ENCODE results near the gene CCNJ. TPM values are rescaled to one million over a fixed set of nuclear protein-coding genes. Genes with fewer than 3 reads are reported as not detected.
"Not testable (repeated sequence)": the region's sequence is repeated elsewhere in the genome, so short reads cannot be mapped to it uniquely, and the experiment has no call there.

The CCNJ gene
- total RNA-seq, 2 experiments from 2014 or later, result 6.8 to 7.8 TPM

DNA sequence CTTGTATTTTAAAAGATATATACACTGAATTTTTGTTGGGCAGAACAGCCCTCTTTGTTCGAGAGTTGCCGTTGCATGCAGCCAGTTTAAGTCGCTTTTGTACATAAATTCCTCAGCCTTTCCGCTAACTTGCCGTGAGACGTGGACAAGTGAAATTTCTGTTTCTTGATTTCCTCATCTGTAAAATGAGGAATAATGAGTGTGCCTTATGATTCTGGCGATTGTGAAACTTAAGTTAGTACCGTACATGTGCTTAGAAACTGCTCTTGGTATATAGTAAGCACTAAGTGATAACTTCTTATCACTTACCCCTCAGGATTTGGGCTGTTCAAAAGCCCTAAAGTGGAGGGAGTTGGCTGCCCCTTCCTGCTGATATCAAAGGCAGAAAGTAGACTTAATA is 1.4 kb downstream of the CCNJ start:
- no peaks in the 10 kb centered on the region for H3K27me3 Mint-ChIP-seq
- H3K4me1 Mint-ChIP-seq, result peaks cover 49% of the 10 kb centered on the region
- DNase-seq, result no peak
- peaks cover 5% of the 10 kb centered on the region for H3K9me3 Mint-ChIP-seq
- H3K27ac Mint-ChIP-seq, result no peak overlapping the region
- peaks cover 29% of the 10 kb centered on the region for H3K36me3 Mint-ChIP-seq
- peak overlapping the region; percentile 94 for H3K4me3 Mint-ChIP-seq

DNA sequence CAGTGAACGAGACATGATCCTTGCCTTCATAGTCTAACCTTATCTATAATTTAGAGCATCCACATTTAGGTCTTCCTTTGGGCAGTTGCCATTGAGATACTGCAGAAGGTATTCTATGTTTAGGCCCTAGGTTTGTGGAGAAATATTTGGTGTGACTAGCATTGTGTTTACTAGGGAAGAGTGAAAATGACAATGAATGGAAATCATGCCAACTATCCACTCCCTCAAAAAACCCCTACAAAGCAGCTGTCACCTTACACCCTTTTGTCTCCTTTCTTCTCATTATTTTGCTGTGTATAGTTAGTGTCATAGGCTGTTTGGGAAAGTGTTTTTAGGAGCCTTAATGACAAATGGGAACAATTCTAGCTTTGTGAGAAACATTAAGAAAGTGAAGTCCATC is 3.2 kb downstream of the CCNJ start:
- Mint-ChIP-seq H3K4me1 (peaks cover 54% of the 10 kb centered on the region), H3K27me3 (no peaks in the 10 kb centered on the region), H3K9me3 (peaks cover 5% of the 10 kb centered on the region), H3K36me3 (peaks cover 36% of the 10 kb centered on the region), H3K27ac (no peak overlapping the region), H3K4me3 (no peak overlapping the region)
- no peak for DNase-seq

GRCh38 chr10:96047004-96047649 is 3.7 kb downstream of the CCNJ start:
- Mint-ChIP-seq H3K4me3 (no peak overlapping the region), H3K4me1 (peaks cover 58% of the 10 kb centered on the region), H3K27ac (no peak overlapping the region), H3K9me3 (peaks cover 5% of the 10 kb centered on the region), H3K36me3 (peaks cover 42% of the 10 kb centered on the region), H3K27me3 (no peaks in the 10 kb centered on the region)
- no peak for DNase-seq

DNA sequence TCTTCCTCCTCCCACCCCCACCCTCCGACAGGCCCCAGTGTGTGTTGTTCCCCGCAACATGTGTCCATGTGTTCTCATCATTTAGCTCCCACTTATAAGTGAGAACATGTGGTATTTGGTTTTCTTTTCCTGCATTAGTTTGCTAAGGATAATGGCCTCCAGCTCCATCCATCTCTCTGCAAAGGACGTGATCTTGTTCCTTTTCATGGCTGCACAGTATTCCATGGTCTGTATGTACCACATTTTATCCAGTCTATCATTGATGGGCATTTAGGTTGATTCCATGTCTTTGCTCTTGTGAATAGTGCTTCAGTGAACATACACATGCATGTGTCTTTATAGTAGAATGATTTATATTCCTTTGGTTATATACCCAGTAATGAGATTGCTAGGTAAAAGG is 4.5 kb downstream of the CCNJ start:
- H3K36me3 Mint-ChIP-seq, result peaks cover 49% of the 10 kb centered on the region
- not testable (repeated sequence) for H3K27ac Mint-ChIP-seq, DNase-seq, H3K27me3 Mint-ChIP-seq, H3K9me3 Mint-ChIP-seq, H3K4me3 Mint-ChIP-seq
- peaks cover 58% of the 10 kb centered on the region for H3K4me1 Mint-ChIP-seq

DNA sequence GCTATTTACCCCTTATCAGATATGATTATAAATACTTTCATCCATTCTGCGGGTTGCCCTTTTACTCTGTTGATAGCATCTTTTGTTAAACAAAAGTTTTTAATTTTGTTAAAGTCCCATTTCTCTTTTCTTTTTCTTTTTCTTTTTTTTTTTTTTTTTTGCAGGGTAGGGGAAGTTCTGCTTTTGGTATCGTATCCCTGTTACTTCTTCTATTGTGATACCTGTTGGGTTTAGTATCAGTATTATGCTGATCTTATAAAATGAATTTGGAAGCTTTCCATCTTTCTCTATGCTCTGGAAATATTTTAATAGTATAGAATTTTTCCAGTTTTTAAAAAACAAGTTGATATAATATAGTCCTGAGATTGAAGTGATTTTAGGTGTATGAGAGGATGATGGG is 6.0 kb downstream of the CCNJ start:
- H3K27ac Mint-ChIP-seq, result no peak overlapping the region
- no peak for DNase-seq
- peaks cover 61% of the 10 kb centered on the region for H3K4me1 Mint-ChIP-seq
- H3K27me3 Mint-ChIP-seq, result no peaks in the 10 kb centered on the region
- no peak overlapping the region for H3K4me3 Mint-ChIP-seq
- H3K9me3 Mint-ChIP-seq, result peaks cover 1% of the 10 kb centered on the region
- peaks cover 52% of the 10 kb centered on the region for H3K36me3 Mint-ChIP-seq

DNA sequence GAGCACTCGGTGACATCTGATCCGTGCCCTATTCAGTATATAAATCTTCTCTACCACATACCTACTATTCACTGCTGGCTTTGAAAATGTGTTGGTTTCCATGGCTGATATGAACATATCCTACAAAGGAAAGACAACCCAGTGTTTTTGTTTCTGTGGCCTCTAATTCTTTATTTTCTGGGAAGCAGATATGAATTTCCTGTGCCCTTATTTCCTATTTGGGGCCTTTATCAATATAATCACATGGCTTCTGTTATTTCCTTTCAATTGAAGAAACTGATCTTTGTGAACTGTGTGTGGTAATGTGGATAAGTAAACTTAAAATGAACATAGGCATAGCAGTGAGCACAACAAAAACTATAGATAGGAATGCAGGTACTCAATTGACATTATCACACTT is 10.6 kb downstream of the CCNJ start:
- DNase-seq, result no peak
- no peak overlapping the region for H3K27ac Mint-ChIP-seq
- no peaks in the 10 kb centered on the region for H3K9me3 Mint-ChIP-seq
- H3K4me3 Mint-ChIP-seq, result no peak overlapping the region
- H3K4me1 Mint-ChIP-seq, result peaks cover 30% of the 10 kb centered on the region
- peaks cover 42% of the 10 kb centered on the region for H3K36me3 Mint-ChIP-seq
- H3K27me3 Mint-ChIP-seq, result no peaks in the 10 kb centered on the region

DNA sequence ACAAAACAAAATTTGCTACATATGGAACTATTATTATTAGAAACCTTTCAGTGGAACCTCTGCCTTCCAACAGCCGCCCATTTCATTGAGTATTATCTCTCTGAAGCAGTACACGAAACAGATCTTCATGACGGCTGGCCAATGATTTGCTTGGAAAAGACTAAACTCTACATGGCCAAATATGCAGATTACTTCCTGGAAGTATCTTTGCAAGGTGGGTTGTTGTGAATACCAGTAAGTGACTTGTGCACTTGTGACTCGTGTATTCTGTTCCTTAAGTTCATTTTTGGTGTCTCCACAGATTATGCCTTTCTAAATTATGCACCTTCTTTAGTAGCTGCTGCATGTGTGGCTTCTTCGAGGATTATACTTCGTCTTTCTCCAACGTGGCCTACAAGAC is 13.4 kb downstream of the CCNJ start:
- H3K9me3 Mint-ChIP-seq, result no peaks in the 10 kb centered on the region
- H3K36me3 Mint-ChIP-seq, result peaks cover 39% of the 10 kb centered on the region
- no peak for DNase-seq
- H3K4me3 Mint-ChIP-seq, result no peak overlapping the region
- no peak overlapping the region for H3K27ac Mint-ChIP-seq
- peaks cover 20% of the 10 kb centered on the region for H3K4me1 Mint-ChIP-seq
- no peaks in the 10 kb centered on the region for H3K27me3 Mint-ChIP-seq

DNA sequence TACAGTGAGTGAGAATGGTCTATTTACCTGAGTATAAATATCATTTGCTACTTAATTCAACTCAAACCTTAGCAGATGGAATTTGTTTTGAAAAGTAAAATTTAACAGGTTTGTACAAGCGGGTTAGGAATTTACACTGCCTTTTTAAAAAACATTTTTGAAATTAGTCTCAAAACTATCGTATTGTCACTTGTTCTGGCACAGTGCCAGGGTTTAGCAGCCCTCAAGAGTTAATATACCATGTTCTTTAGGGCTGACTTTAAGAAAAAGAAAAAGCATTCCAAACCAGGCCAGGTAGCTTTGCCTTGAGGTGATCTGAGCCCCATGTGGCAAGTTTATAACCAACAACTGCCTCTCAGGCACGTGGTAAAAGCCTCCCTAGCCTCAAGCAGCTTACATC is 17.8 kb downstream of the CCNJ start:
- no peaks in the 10 kb centered on the region for H3K27me3 Mint-ChIP-seq
- no peaks in the 10 kb centered on the region for H3K9me3 Mint-ChIP-seq
- peaks cover 26% of the 10 kb centered on the region for H3K4me1 Mint-ChIP-seq
- DNase-seq, result no peak
- H3K36me3 Mint-ChIP-seq, result peaks cover 32% of the 10 kb centered on the region
- no peak overlapping the region for H3K4me3 Mint-ChIP-seq
- no peak overlapping the region for H3K27ac Mint-ChIP-seq

DNA sequence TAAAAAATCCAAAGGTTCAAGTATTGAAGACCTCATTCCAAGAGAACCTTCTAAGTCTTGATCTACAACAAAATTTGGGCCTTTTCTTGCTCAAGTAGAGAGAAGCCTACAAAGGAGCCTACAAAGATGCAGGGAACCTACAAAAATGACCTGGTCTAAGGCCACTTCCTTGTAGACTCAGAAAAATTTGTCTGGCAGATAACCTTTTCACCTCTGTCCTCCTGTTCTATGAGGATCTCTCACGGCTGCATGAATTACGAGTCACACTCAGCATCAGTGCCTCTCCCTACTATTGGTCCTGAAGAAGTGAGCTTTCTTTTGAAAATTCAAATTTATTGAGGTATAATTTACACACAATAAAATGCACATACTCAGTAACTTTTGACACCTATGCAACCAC is 29.3 kb downstream of the CCNJ start:
- no peak overlapping the region for H3K27ac Mint-ChIP-seq
- H3K27me3 Mint-ChIP-seq, result no peaks in the 10 kb centered on the region
- no peak for DNase-seq

GRCh38 chr10:96073722-96074121 is 30.3 kb downstream of the CCNJ start:
- DNase-seq, result peak; percentile 11
- H3K4me3 Mint-ChIP-seq, result no peak overlapping the region
- peak overlapping the region; percentile 59 for H3K27ac Mint-ChIP-seq
- peaks cover 7% of the 10 kb centered on the region for H3K36me3 Mint-ChIP-seq
- H3K9me3 Mint-ChIP-seq, result no peaks in the 10 kb centered on the region
- H3K4me1 Mint-ChIP-seq, result peaks cover 14% of the 10 kb centered on the region
- H3K27me3 Mint-ChIP-seq, result no peaks in the 10 kb centered on the region

More for the DNA sequence above, 29.3 kb downstream of the CCNJ start:
- Mint-ChIP-seq H3K9me3 (no peaks in the 10 kb centered on the region), H3K36me3 (peaks cover 4% of the 10 kb centered on the region), H3K4me3 (no peak overlapping the region), H3K4me1 (peaks cover 14% of the 10 kb centered on the region)

DNA sequence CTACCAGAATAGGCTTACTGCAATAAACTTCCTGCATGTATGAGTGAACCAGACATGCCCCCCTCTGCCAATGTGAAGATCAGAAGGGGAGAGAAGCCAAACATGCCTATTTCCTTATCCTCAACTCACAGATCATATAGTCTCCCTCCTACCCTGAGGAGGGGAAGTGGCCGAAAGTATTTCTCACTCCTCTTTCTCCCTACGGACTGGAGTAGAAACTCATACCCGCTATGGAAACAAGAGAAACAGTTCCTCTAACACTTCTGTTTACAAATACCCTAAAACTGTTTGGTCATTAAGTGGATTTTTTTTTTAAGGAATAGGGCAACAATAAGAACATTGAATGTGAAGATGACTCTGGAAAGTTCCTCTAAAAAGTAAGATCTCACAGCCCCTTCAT is 31.4 kb downstream of the CCNJ start:
- no peak overlapping the region for H3K27ac Mint-ChIP-seq
- H3K4me1 Mint-ChIP-seq, result peaks cover 17% of the 10 kb centered on the region
- H3K4me3 Mint-ChIP-seq, result no peak overlapping the region
- H3K27me3 Mint-ChIP-seq, result no peaks in the 10 kb centered on the region
- peaks cover 8% of the 10 kb centered on the region for H3K36me3 Mint-ChIP-seq
- H3K9me3 Mint-ChIP-seq, result no peaks in the 10 kb centered on the region
- no peak for DNase-seq

DNA sequence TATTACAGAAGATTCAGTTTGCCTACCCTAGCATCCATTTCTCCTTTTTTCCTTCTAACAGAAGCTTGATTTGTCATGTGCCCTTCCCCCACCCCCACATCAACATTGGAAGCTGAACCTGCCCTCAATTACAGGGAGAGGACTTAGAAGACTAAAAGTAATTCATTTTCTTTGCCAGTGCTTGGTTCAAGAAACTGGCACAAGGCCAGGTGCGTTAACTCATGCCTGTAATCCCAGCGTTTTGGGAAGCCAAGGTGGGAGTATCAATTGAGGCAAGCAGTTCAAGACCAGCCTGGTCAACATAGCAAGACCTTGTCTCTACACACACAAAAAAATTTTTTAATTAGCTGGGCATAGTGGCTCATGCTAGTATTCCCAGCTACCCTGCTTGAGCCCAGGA is 32.6 kb downstream of the CCNJ start:
- peaks cover 9% of the 10 kb centered on the region for H3K36me3 Mint-ChIP-seq
- no peak for DNase-seq
- H3K4me3 Mint-ChIP-seq, result no peak overlapping the region
- H3K4me1 Mint-ChIP-seq, result peaks cover 17% of the 10 kb centered on the region
- H3K9me3 Mint-ChIP-seq, result no peaks in the 10 kb centered on the region
- H3K27ac Mint-ChIP-seq, result no peak overlapping the region
- no peaks in the 10 kb centered on the region for H3K27me3 Mint-ChIP-seq

- H3K9me3 Mint-ChIP-seq, result no peaks in the 10 kb centered on the region
- H3K4me3 Mint-ChIP-seq, result no peak overlapping the region
- H3K27me3 Mint-ChIP-seq, result no peaks in the 10 kb centered on the region
- H3K27ac Mint-ChIP-seq, result no peak overlapping the region
- peaks cover 16% of the 10 kb centered on the region for H3K4me1 Mint-ChIP-seq
- peaks cover 11% of the 10 kb centered on the region for H3K36me3 Mint-ChIP-seq
- no peak for DNase-seq
Measured at GRCh38 chr10:96077156-96077555, 33.8 kb downstream of the CCNJ start.

- no peak for DNase-seq
- Mint-ChIP-seq H3K9me3 (no peaks in the 10 kb centered on the region), H3K36me3 (peaks cover 18% of the 10 kb centered on the region), H3K4me1 (peaks cover 3% of the 10 kb centered on the region), H3K27me3 (no peaks in the 10 kb centered on the region), H3K27ac (no peak overlapping the region), H3K4me3 (no peak overlapping the region)
Measured at GRCh38 chr10:96082153-96082552, 38.8 kb downstream of the CCNJ start.

GRCh38 chr10:96082748-96083147 is 39.4 kb downstream of the CCNJ start:
- Mint-ChIP-seq H3K4me1 (peaks cover 3% of the 10 kb centered on the region), H3K4me3 (no peak overlapping the region), H3K9me3 (no peaks in the 10 kb centered on the region), H3K27ac (no peak overlapping the region), H3K27me3 (no peaks in the 10 kb centered on the region), H3K36me3 (peaks cover 24% of the 10 kb centered on the region)
- no peak for DNase-seq

- no peak for DNase-seq
- Mint-ChIP-seq H3K4me3 (peak overlapping the region; percentile 91), H3K9me3 (peaks cover 3% of the 10 kb centered on the region), H3K4me1 (peaks cover 8% of the 10 kb centered on the region), H3K27ac (no peak overlapping the region), H3K36me3 (peaks cover 20% of the 10 kb centered on the region), H3K27me3 (peaks cover 21% of the 10 kb centered on the region)
Measured at GRCh38 chr10:96089116-96089515, 45.7 kb downstream of the CCNJ start.
